H9 (cell line): ENCODE data around the gene KIF9. TPM values are rescaled to one million over a fixed set of nuclear protein-coding genes. Genes with fewer than 3 reads are reported as not detected.

Source experiments
- DNase-seq: peaks from one replicate; pipeline ENCODE4 v3.0.0-alpha.2; 2017
- H2AFZ ChIP-seq: one replicate; pipeline ENCODE4 v1.6.1; 2013; ENCODE audit warnings: mild to moderate bottlenecking, low read length, control low read depth, moderate library complexity
- H2AK5ac ChIP-seq: 2 replicates; pipeline ENCODE4 v1.6.1; 2013; ENCODE audit warnings: low read length, control low read depth, mixed read lengths; ENCODE audit not compliant: insufficient read length
- H2BK120ac ChIP-seq: one replicate; pipeline ENCODE4 v1.6.1; 2013; ENCODE audit warnings: low read depth, mild to moderate bottlenecking, low read length, control low read depth, inconsistent platforms; ENCODE audit not compliant: poor library complexity, severe bottlenecking
- H2BK12ac ChIP-seq: 2 replicates; pipeline ENCODE4 v1.6.1; 2013; ENCODE audit warnings: low read length, control low read depth, mixed read lengths, low read depth; ENCODE audit not compliant: insufficient read length
- H2BK15ac ChIP-seq: 2 replicates; pipeline ENCODE4 v1.6.1; 2013; ENCODE audit warnings: low read depth, low read length, control low read depth
- H2BK20ac ChIP-seq: one replicate; pipeline ENCODE4 v1.6.1; 2013; ENCODE audit warnings: low read depth, mild to moderate bottlenecking, low read length, control low read depth, inconsistent platforms; ENCODE audit not compliant: poor library complexity, severe bottlenecking
- H2BK5ac ChIP-seq: 2 replicates; pipeline ENCODE4 v1.6.1; 2013; ENCODE audit warnings: low read length, control low read depth, mixed read lengths; ENCODE audit not compliant: insufficient read length
- H3K14ac ChIP-seq: 2 replicates; pipeline ENCODE4 v1.6.1; 2013; ENCODE audit warnings: low read length, control low read depth; ENCODE audit not compliant: insufficient read depth
- H3K18ac ChIP-seq: 2 replicates; pipeline ENCODE4 v1.6.1; 2013; ENCODE audit warnings: low read depth, mild to moderate bottlenecking, mixed read lengths, low read length, control low read depth; ENCODE audit not compliant: insufficient read length
- H3K23ac ChIP-seq: 2 replicates; pipeline ENCODE4 v1.6.1; 2013; ENCODE audit warnings: low read length, control low read depth, mixed read lengths, low read depth; ENCODE audit not compliant: insufficient read length
- H3K23me2 ChIP-seq: 2 replicates; pipeline ENCODE4 v1.6.1; 2013; ENCODE audit warnings: low read depth, mild to moderate bottlenecking, mixed read lengths, low read length, control low read depth; ENCODE audit not compliant: insufficient read length, poor library complexity, severe bottlenecking
- H3K27ac ChIP-seq: 2 replicates; pipeline ENCODE4 v1.5.1; 2013; ENCODE audit warnings: low read length, control low read depth, mixed read lengths, low read depth; ENCODE audit not compliant: insufficient read length
- H3K27me3 ChIP-seq: 2 replicates; pipeline ENCODE4 v1.6.1; 2013; ENCODE audit warnings: low read length, control low read depth, inconsistent platforms; ENCODE audit not compliant: insufficient read depth
- H3K4ac ChIP-seq: 2 replicates; pipeline ENCODE4 v1.6.1; 2013; ENCODE audit warnings: low read depth, mild to moderate bottlenecking, control low read depth, inconsistent platforms, low read length, moderate library complexity
- H3K4me1 ChIP-seq: 2 replicates; pipeline ENCODE4 v1.6.1; 2013; ENCODE audit warnings: low read length, control low read depth, inconsistent platforms; ENCODE audit not compliant: insufficient read depth
- H3K4me2 ChIP-seq: 2 replicates; pipeline ENCODE4 v1.6.1; 2013; ENCODE audit warnings: low read length, control low read depth, mixed read lengths; ENCODE audit not compliant: insufficient read length, insufficient read depth
- H3K56ac ChIP-seq: 2 replicates; pipeline ENCODE4 v1.6.1; 2013; ENCODE audit warnings: low read depth, mild to moderate bottlenecking, mixed read lengths, low read length, control low read depth; ENCODE audit not compliant: insufficient read length
- H3K79me1 ChIP-seq: 2 replicates; pipeline ENCODE4 v1.6.1; 2013; ENCODE audit warnings: low read depth, mild to moderate bottlenecking, moderate library complexity, low read length, control low read depth, inconsistent platforms; ENCODE audit not compliant: insufficient read depth, poor library complexity, severe bottlenecking
- H3K79me2 ChIP-seq: 2 replicates; pipeline ENCODE4 v1.6.1; 2013; ENCODE audit warnings: low read length, control low read depth, inconsistent platforms; ENCODE audit not compliant: insufficient read depth
- H3K9ac ChIP-seq: 2 replicates; pipeline ENCODE4 v1.6.1; 2013; ENCODE audit warnings: low read length, control low read depth, mixed read lengths; ENCODE audit not compliant: insufficient read length; ENCODE audit errors: extremely low read depth
- H3K9me3 ChIP-seq: one replicate; pipeline ENCODE4 v1.6.1; 2013; ENCODE audit warnings: low read depth, low read length, inconsistent platforms; ENCODE audit not compliant: control insufficient read depth
- H3T11ph ChIP-seq: one replicate; pipeline ENCODE4 v1.6.1; 2013; ENCODE audit warnings: mild to moderate bottlenecking, low read length, control low read depth, inconsistent platforms
- H4K20me1 ChIP-seq: one replicate; pipeline ENCODE4 v1.6.1; 2013; ENCODE audit not compliant: control insufficient read depth, insufficient read length, insufficient read depth
- H4K5ac ChIP-seq: 2 replicates; pipeline ENCODE4 v1.6.1; 2013; ENCODE audit warnings: low read depth, mild to moderate bottlenecking, mixed read lengths, low read length, control low read depth; ENCODE audit not compliant: insufficient read length
- H4K8ac ChIP-seq: replicated peaks from 2 replicates; pipeline ENCODE4 v1.6.1; 2013; ENCODE audit warnings: low read length, control low read depth, mixed read lengths, low read depth; ENCODE audit not compliant: insufficient read length
- H4K91ac ChIP-seq: 2 replicates; pipeline ENCODE4 v1.6.1; 2013; ENCODE audit warnings: low read depth, mild to moderate bottlenecking, moderate library complexity, mixed read lengths, low read length, control low read depth; ENCODE audit not compliant: insufficient read length
- H3K27ac Mint-ChIP-seq, 3 experiments: 2 replicates in 2 of 3; 3 replicates in 1 of 3; pipeline ENCODE4 v1.8.0; 2020 to 2021; ENCODE audit warnings: mixed read lengths in 3 of 3, mild to moderate bottlenecking in 1 of 3, moderate library complexity in 1 of 3
- H3K27me3 Mint-ChIP-seq: 2 replicates; pipeline ENCODE4 v1.8.0; 2021; ENCODE audit warnings: low read depth, mild to moderate bottlenecking, moderate library complexity, mixed read lengths
- H3K36me3 Mint-ChIP-seq, 3 experiments: 2 replicates in 2 of 3; 3 replicates in 1 of 3; pipeline ENCODE4 v1.8.0; 2020 to 2021; ENCODE audit warnings: low read depth in 3 of 3, mixed read lengths in 3 of 3; ENCODE audit not compliant: insufficient read depth in 1 of 3
- H3K4me1 Mint-ChIP-seq, 2 experiments: 2 replicates each; pipeline ENCODE4 v1.8.0; 2020; ENCODE audit warnings: mixed read lengths in 2 of 2
- H3K4me3 Mint-ChIP-seq, 2 experiments: 2 replicates in 1 of 2; 3 replicates in 1 of 2; pipeline ENCODE4 v1.8.0; 2020 to 2021; ENCODE audit warnings: mild to moderate bottlenecking in 2 of 2, mixed read lengths in 2 of 2, moderate library complexity in 1 of 2
- H3K9me3 Mint-ChIP-seq, 2 experiments: 2 replicates in 1 of 2; 3 replicates in 1 of 2; pipeline ENCODE4 v1.8.0; 2020; ENCODE audit warnings: mild to moderate bottlenecking in 2 of 2, mixed read lengths in 2 of 2, moderate library complexity in 1 of 2
- CTCF ChIP-seq: fragments of 200-600 bp; sonication (generic); conservative IDR thresholded peaks from 3 replicates; pipeline ENCODE4 v1.8.0; 2021; ENCODE audit warnings: antibody characterized with exemption, mild to moderate bottlenecking
- WGBS: extraction: QIAGEN DNeasy Blood & Tissue Kit; methylation state at CpG from one replicate; pipeline ENCODE4 v1.1.7; 2013; ENCODE audit warnings: missing lambda C conversion rate, low lambda C conversion rate, mixed read lengths; ENCODE audit not compliant: insufficient read length; ENCODE audit errors: extremely low coverage; 5-methylcytosine and 5-hydroxymethylcytosine counted together
- total RNA-seq: library from RNA; stranded (reverse); gene quantifications from 2 replicates; pipeline ENCODE4 v1.2.1, GENCODE V29; 2021

Gene KIF9
- total RNA-seq, 1 experiment from 2014 or later = 8.4 TPM

- Mint-ChIP-seq H3K36me3 (peaks cover 6 to 17% (median 16%) of the 10 kb centered on the region in 3 experiments; a peak in 6 of 7 replicates), H3K27me3 (no peaks in the 10 kb centered on the region), H3K9me3 (peaks cover 3% of the 10 kb centered on the region in 2 experiments; a peak in 4 of 5 replicates), H3K4me1 (peaks cover 5 to 8% of the 10 kb centered on the region in 2 experiments), H3K4me3 (no peak overlapping the region), H3K27ac (peak overlapping the region in 1 of 3 experiments; percentile 77; a peak in 2 of 7 replicates)
- Histone ChIP-seq H3K18ac (no peak overlapping the region), H4K91ac (no peak overlapping the region), H3K23ac (no peak overlapping the region), H3K9ac (no peak overlapping the region), H3K4ac (no peak overlapping the region), H3T11ph (no peak overlapping the region), H2BK15ac (no peak overlapping the region), H2BK120ac (no peak overlapping the region), H4K8ac (no peak overlapping the region), H2BK5ac (no peak overlapping the region), H3K4me1 (no peaks in the 10 kb centered on the region), H2BK12ac (no peak overlapping the region), H3K27me3 (no peaks in the 10 kb centered on the region), H3K14ac (no peak overlapping the region), H2AK5ac (no peak overlapping the region), H3K79me2 (peaks cover 3% of the 10 kb centered on the region; the same call in 1 of the 2 replicates), H2AFZ (no peak overlapping the region), H3K56ac (no peak overlapping the region), H3K4me2 (no peak overlapping the region), H3K79me1 (no peaks in the 10 kb centered on the region), H4K20me1 (no peaks in the 10 kb centered on the region), H3K23me2 (no peaks in the 10 kb centered on the region), H3K9me3 (no peaks in the 10 kb centered on the region), H4K5ac (no peak overlapping the region), H2BK20ac (no peak overlapping the region), H3K27ac (no peak overlapping the region)
- no peak for TF ChIP-seq CTCF
- WGBS = no CpG with 5 or more reads among the region's 5 CpGs
- no peak for DNase-seq
Measured at GRCh38 chr3:47315069-47315647, 32.6 kb upstream of the KIF9 start.
